Panc1 (cell line): ENCODE data around the gene UBTD1.

Experiments
- POLR2AphosphoS5 ChIP-seq: IDR thresholded peaks from 2 replicates; pipeline ENCODE4 v1.6.1; 2012; ENCODE audit warnings: mild to moderate bottlenecking, low read depth, low read length, moderate library complexity
- SIN3A ChIP-seq: IDR thresholded peaks from 2 replicates; pipeline ENCODE4 v1.6.1; 2012; ENCODE audit warnings: low read depth, mild to moderate bottlenecking, low read length, moderate library complexity, borderline replicate concordance; ENCODE audit not compliant: insufficient read depth
- TCF7L2 ChIP-seq: IDR thresholded peaks from 2 replicates; pipeline ENCODE4 v1.6.1; 2011; ENCODE audit warnings: mild to moderate bottlenecking, low read depth, low read length, inconsistent platforms
- TF ChIP-seq, protein P1 (sequence below): fragments of 450-650 bp; IDR thresholded peaks from 2 replicates; pipeline ENCODE4 v1.5.1; 2017; ENCODE audit warnings: mild to moderate bottlenecking
- TF ChIP-seq, protein P2 (sequence below), 2 experiments: IDR thresholded peaks; 2 replicates each; pipeline ENCODE4 v1.6.1; 2011 to 2012; ENCODE audit warnings: low read depth in 2 of 2, control low read depth in 1 of 2, low read length in 1 of 2, mild to moderate bottlenecking in 1 of 2, moderate library complexity in 1 of 2; ENCODE audit not compliant: insufficient read depth in 1 of 2

DNA sequence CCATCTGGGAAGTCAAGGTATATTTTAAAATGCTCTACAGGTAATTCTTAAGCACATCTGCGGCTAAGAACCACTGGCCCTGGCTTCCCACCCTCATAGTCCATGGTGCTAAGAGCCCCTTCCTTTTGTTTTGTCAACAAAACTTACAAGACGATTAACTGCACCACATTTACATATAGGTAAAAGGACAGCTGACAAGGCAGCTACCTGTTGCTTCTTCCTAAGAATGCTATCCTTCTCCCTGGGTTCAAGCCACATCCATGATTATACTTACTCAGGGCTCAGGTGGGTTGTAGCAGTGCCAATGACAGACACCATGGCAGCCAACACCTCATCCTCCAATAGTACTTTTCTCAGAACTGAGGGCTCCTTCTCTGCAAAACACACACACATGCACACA is 36.4 kb upstream of the UBTD1 start:
- TF ChIP-seq, protein P1, sequence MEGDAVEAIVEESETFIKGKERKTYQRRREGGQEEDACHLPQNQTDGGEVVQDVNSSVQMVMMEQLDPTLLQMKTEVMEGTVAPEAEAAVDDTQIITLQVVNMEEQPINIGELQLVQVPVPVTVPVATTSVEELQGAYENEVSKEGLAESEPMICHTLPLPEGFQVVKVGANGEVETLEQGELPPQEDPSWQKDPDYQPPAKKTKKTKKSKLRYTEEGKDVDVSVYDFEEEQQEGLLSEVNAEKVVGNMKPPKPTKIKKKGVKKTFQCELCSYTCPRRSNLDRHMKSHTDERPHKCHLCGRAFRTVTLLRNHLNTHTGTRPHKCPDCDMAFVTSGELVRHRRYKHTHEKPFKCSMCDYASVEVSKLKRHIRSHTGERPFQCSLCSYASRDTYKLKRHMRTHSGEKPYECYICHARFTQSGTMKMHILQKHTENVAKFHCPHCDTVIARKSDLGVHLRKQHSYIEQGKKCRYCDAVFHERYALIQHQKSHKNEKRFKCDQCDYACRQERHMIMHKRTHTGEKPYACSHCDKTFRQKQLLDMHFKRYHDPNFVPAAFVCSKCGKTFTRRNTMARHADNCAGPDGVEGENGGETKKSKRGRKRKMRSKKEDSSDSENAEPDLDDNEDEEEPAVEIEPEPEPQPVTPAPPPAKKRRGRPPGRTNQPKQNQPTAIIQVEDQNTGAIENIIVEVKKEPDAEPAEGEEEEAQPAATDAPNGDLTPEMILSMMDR = no peak
- TF ChIP-seq POLR2AphosphoS5 (no peak), TCF7L2 (no peak), SIN3A (no peak)
- TF ChIP-seq, protein P2, sequence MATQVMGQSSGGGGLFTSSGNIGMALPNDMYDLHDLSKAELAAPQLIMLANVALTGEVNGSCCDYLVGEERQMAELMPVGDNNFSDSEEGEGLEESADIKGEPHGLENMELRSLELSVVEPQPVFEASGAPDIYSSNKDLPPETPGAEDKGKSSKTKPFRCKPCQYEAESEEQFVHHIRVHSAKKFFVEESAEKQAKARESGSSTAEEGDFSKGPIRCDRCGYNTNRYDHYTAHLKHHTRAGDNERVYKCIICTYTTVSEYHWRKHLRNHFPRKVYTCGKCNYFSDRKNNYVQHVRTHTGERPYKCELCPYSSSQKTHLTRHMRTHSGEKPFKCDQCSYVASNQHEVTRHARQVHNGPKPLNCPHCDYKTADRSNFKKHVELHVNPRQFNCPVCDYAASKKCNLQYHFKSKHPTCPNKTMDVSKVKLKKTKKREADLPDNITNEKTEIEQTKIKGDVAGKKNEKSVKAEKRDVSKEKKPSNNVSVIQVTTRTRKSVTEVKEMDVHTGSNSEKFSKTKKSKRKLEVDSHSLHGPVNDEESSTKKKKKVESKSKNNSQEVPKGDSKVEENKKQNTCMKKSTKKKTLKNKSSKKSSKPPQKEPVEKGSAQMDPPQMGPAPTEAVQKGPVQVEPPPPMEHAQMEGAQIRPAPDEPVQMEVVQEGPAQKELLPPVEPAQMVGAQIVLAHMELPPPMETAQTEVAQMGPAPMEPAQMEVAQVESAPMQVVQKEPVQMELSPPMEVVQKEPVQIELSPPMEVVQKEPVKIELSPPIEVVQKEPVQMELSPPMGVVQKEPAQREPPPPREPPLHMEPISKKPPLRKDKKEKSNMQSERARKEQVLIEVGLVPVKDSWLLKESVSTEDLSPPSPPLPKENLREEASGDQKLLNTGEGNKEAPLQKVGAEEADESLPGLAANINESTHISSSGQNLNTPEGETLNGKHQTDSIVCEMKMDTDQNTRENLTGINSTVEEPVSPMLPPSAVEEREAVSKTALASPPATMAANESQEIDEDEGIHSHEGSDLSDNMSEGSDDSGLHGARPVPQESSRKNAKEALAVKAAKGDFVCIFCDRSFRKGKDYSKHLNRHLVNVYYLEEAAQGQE (IDR thresholded peaks at IDR 0.05; ENCODE audit: insufficient read depth in 1 of 2, low read depth in 2 of 2, low read length in 1 of 2) = no peak
